Fibroblast of skin of left quadriceps (primary cell): ENCODE data around the gene TLX2.

ENCODE experiments used
- DNase-seq, 2 experiments: peaks; one replicate each; pipeline ENCODE4 v3.0.0-alpha.2; 2013; ENCODE audit warnings: low read depth in 2 of 2

TLX2 gene

DNA sequence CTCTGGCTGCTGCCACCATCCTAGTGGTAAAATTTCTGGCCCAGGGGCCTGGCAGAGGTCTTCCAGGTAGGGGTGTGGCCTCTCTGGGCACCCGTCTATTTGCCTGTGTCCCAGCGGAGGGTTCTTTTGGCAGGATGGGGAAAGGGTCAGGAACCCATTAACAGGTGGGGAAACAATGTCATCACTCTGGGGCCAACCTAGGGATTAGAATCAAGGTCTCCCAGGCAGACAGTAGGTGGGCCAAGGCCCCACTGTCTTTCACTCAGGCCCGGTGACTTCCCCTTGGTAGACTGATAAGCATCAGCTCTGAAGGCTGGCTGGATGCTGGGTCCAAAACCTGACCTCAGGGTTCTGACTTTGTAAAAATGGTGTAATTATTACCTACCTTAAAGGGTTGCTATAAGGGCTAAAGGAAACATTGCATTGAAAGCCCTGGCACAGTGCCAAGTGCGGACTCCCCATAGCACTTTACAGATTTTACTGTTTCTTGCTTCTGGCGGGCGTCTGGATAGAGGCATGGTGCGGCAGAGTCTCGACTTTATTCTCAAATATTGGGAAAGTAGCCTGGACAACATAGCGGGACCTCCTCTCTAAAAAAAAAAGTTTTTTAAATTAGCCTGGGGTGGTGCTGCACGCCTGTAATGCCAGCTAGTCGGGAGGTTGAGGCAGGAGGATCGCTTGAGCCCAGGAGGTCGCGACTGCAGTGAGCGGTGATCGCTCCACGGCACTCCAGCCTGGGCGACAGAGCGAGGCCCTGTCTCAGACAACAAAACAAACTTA is 17.1 kb upstream of the TLX2 start:
- DNase-seq = no peak

DNA sequence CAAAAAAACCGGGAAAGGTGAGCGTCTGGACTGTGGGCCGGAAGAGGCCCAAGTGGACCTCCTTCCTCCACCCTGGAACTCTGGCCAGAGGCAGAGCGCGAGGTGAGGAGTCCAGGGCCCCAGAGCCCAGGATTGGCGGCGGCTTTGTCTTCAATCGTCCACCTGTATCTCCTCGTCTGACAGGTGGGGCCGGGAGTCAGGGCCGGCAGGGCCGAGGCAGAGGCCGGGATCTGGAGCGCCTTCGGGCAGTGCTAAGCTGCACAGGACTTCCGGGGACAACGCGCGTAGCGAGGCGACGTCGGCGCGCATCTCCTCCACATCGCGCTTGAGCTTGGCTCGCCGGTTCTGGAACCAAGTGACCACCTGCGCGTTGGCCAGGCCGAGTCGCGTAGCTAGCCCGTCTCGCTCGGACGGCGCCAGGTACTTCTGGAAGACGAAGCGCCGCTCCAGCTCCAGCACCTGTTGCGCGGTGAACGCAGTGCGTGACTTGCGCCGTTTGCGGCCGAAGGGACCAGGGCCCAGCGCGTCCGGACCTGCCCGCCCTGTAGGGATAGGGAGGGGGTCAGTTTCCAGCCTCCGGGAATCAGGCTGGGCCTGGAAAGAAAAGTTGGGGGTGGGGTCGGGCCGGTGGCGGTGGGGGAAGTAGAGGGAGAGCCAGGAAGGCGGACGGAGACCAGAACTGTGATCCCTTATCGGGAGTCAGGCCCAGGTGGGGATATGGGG is 16.3 kb upstream of the TLX2 start:
- DNase-seq = no peak

DNA sequence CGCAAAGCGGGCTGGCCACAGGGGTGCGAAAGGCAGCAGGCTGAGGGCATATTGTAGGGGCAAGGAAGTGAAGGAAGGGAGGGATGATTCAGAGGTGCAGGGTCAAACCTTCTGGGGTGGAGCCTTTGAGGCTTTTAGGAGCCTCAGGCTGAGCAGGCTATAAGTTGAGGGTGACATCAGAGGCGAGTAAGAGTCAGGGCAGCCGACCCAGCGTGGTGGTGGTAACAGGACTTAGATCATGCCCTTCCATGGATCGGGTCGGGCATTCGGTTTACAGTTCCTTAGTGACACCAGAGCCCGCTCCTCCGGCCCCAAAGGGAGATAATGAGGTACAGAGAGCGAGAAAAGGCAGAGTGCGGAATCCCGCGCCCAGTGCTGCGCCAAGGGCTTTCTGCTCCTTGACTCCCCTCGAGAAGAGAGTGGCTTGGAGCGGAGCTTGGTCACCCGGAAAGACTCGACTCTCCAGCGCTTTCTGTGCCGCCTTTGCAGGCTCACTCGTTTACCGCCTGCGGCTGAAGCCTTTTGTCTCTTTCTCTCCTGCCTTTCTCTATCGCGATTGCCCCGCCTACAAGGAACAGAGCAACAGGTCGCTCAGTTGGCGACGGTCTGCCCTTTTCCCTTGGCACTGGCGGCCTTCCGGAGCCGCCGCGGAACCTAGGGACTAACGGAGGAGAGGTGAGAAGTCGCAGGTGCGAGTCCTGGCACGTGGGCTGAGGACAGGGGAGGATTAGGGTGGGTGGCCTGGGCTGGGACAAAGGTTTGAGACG is 15.6 kb upstream of the TLX2 start:
- no peak for DNase-seq

DNA sequence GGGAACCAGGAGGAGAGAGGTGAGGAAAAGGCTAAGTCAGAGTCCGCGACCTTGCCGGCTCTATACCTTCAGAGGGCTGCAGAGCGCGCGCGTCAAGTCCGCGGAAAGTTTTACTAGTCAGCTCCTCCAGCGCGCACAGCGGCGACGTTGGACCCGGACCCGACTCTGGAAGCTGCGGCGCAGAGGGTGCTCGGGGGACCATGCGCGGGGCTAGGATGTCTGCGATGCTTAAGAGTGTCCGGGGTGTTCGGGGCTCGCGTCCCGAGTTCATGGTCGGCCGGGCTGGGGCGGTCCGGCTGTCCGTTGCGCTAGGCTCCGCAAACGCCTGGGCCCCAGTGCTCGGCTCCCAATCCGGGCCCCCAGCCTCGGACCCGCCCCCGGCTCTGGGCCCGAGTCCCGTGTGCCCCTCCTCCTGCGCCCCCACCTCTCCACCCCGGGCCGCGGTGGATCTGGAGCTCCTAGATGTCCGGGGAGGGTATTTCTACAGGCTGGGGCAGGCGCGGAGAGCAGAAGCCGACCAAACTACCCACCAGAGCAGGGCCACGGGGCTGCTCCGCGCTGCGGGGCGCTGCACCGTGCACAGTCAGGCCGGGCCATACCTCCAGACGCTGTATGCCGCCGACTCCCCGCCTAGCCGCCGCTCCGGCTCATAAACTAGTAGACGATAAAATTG is 14.8 kb upstream of the TLX2 start, which contains the start of gene LBX2:
TSS of gene LBX2 (minus strand) at position 337 of the 673 bp plus-strand sequence. CDS start at position 271, 66 bp downstream.
- DNase-seq = no peak

DNA sequence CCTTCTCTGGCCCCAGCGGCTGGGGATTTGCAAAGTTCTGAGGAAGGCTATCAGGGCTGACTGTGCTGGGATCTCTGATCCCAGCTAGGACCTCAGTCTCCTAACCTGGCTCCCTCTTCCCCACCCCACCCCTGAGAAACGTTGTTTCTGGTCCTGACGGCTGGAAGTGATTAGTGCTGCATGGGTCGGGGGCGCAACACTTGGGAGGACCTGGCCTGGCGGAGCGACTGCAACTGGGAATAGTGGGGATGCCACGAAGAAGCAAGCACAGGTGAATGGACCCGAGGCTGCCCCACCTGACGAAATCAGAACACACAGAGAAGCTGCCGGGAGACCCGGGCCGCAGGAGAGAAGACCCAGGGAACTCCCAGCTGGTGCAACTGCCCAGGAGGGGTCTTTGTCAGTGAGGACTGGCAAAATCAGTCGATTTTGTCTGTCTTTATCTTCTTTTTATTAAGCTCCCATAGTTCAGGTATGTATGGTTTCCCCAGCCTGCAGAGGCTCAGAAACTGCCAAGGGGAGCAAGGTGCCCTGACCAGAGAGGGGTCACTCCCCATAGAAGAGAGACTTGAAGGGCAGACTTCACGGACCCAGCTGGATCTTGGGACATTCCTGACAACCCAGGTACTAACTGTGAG is 14.2 kb upstream of the TLX2 start:
- DNase-seq = no peak

DNA sequence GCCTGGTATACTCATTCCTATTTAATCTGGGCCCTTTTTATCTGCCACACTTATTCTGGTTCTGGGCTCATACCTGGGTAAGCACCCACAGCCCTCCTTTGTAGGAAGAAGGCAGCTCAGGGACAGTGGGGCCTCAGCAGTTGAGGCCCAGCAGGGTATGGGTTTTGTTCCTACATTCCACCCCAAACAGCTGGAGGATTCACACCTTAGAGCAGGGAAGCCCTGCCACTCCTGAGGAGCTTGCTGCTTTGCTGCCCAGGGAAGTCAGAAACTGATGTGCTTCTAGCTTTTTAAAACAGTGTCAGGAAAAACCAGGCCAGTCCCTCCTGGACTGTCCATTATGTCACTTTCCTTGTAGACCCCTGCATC is 13.7 kb upstream of the TLX2 start:
- no peak for DNase-seq

DNA sequence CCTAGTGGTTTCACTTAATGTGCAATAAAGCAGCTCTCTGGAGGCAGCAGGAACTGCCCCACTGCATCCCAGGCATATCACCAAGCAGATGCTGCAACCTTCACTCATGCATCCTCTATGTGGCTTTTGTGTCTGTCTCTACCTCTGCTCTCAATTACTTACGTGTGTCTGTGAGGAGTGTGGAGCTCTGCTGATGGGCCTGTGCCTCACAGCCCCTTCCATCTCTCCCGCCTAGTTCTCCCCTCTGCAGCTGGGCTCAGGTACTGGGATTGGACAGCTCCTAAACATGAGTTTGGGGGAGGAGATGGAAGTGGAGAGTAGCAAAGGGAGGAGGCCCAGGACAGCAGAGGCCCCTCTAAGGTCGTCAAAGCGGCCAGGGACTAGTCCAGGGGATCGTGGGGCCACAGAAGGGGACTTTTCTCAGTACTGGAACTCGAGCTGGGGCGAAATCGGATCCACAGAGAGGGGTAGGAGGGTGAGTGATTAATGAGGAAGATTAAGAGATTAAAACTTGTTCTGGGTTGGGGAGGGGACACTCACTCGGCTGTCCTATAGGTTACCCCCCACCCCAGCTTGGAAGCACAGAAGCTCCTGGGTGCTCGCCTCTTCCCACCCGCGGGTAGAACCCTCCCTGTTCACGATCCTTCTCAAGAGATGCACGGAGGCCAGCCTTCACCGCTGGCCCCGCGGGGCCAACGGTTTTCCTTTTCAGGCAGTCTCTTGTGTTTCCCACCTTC is 12.7 kb upstream of the TLX2 start:
- no peak for DNase-seq

DNA sequence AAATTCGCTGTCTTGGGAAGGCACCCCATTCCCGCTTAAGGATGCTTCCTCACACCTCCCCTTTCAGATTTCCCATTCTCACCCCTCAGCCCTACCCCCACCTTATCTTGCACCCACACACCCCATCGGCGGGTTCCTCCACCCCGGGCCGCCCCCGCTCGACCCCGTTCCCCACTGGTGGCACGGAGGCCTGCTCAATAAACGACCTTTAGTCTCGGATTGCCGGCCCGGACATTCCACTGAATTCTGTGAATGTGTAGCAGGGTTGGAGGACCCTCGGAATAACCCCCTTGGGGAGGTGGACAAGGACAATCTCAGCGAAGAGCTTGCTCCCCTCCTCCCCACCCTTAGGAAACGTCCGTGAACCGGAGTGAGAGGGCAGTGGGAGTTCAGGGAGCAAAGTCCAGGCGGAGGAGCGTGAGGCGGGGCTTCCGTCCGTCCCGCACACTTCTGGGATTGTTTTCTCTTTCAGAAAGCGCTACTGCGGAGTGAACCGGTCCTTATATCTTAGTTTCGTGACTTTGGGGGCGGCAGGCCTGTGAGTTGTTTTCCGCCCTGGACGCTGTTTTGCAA is 12.0 kb upstream of the TLX2 start:
- DNase-seq = no peak

DNA sequence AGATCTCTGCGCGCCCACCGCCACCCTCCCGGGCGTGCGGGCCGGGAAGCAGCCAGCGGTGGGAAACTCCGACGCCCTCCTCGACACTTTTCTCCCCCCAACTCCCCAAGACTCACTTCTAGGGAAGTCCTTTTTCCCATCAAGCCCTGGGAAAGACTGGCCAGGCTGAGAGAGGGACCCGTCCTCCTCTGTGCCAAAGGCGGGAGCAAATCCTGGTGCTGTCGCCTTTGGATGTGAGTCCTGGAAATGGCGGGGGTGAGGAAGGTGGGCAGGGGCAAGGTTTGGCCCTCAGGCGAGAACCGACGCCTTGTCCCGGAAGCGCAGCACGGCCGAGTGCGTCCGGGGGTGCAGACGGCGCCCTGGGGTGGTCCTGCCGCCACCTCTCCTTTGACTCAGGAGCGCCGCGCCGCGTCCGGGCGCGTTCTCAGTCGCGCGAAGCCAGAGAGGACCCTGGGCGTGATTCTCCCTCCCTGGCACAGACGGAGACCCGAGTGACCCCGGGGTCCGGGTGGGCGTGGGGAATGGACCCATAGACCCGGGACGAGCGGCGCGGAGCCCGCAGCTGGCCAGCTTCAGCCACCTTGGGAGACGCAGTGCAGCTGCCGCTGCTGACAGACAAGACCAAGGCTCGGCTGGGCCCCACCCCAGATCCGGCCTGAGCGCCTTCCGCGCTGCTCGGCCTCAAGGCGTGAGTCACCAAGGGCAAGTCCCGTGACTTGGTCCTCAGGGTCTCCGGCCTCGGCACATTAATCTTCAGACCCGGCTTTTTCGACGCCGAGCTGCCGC is 11.3 kb upstream of the TLX2 start:
- DNase-seq = peak in 1 of 2 experiments; percentile 41

DNA sequence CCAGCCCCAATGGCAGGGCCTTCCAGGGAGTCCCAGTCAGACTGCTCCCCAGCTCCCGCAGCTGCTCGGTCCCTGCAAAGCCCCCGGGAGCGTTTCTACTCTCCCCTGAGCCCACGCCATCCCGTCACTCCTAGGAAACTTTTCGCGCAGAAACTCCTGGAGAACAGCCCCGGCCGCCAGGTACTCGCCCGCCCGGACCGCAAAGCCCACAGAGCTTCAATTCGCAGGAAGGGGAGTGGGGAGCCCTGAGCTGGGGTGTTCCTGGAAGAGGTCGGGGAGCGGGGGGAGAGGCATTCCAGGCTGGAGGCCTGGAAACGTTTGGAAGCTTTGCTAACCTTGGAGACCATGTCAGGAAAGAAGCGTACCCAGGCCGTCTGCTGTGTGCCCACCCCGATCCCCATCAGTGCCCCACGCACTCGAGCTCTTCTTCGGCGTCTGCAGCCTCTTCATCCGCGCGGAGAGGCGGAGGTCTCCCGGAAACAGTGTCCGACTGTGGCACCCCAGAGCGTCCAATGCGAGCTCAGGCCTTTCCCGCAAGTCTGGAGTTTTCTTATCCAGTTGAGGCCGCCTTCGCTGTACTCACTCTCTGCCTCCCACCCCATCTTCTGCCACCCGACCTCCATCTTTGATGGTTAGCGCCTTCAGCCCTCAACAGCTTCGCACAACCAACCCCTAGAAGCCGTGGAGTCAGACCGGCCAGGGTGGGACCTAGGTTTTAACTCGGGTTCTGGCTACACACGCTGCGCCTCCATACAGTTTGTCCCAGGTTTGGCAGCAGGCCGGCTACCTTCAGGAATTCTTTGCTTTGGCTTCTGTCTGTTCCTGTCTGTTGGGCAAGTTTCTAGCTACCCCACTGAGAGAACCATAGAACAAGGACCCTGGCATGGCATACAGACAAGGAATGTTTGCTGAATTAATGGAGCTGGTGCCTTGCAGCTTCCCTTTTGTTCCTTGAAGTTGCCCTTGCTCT is 10.5 kb upstream of the TLX2 start:
- DNase-seq = no peak

DNA sequence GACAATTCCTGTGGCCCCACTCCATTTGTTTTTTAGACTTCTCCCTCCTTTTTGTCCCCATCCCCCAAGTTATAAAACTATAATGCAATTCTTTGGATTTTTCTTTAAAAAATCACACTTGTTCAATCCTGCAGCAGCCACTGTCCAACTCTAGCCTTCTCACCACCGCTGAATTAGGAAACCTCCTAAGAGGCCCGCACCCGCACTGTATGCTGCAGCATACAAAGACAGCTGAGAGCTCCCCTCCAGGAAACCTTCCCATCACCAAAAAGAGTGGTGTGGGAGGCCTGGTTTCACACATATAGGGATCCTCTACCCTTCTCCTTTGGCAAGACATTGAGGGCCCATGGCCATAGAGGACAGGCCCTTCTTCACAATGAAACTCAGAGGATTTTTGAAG is 9.7 kb upstream of the TLX2 start:
- no peak for DNase-seq

DNA sequence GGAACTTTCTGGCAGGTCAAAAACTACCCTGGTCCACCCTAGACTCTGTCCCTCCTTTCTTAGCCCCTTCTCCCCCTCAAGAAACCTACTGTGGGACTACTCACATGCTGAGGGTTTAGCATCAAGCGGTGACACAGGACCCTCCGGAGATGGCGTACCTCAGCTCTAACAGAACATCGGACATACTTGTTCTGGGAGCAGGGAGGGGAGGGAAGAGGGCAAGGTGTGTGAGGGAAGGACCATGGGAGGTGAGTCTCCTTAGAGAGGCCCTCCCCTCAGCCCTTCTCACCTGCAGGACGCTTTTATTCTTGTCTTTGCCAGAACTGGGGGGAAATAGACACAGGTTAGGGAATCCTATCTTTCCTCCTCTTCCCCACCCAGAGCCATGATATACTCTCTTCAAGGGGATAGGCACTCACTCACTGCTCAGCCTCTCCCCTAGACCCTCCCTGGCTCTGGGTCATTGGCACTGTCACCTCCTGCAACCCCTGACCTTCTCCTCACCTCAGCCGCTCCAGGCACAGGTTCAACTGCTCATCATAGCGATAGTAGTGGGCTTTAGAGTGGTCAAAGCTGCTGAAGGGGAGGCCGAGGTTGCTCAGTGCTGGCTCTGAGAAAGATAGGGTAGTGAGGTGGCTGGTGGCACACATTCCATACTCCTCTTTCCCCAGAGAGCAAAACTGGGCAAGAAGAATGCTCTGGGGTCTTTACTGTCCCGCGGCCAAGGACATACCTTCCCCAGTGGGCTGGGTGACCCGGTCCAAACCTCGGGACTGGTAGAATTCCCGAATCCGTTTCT is 8.6 kb upstream of the TLX2 start:
- no peak for DNase-seq

DNA sequence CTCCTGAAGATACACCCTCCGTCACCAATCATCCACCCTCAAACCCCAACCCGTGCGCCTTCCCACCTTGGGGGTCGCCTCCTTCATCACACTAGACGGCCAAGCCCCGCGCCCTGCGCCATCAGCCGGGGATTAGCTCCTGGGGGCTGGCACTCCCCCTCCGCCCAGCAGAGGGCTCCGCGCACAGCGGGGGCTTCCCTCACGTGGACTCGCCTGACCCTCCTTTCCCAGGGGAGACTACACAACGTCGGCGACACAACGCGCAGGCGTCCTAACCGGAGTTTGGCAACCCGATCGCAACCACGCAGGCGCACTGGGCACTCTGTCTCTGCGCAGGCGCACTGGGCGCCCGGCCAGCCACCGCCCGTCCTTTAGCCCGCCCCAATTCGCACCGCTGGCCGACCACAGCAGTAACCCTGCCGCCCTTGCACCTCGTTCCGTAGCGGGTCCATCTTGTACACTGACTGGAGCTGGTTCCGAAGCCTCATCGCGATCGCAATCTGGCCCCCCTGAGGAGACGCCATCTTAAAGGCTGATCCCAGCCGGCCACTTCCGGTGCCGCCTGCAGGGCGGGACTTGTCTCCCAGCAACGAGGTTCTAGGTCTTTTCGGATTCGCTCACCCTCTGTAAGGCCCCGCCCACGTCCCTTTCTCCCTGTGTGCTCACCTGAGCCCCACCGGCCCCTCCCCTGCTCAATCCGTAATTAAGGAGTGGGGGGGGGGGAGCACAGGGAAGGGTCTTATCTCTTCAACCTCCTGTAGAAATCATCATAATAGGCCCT is 6.9 kb upstream of the TLX2 start, which contains the start of gene PCGF1:
TSS of gene PCGF1 (minus strand) at position 551 of the 781 bp plus-strand sequence. CDS start at position 524, 27 bp downstream.
- peak; percentile 96 to 97 for DNase-seq

DNA sequence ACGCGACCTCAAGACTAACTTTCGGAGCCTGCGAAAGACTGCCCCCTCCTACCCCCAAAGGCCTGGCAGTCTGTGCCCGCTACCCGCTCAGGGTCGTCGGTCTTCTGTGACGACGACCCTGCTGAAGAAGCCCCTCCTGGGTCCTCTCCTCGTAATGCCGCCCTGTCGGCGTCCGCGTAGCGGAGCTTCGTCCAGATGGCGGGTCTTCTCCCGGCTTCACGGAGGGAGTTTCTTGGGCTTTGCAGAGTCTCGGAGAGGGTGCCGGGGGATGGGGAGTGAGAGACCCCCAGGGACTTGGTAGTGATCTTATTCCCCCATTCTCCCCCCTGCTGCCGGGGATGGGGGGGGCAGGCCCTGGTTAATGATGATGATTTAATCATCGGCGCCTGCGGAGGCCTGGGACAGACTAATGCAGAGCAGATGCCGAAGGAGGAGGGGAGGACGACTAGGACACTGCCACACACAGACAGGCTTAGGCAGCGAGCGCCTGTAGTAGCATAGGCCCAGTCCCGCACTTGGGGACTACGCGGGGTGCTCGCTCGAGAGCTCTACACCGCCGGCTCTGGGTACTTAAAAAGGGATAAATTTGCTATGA is 6.2 kb upstream of the TLX2 start:
- peak; percentile 82 for DNase-seq

DNA sequence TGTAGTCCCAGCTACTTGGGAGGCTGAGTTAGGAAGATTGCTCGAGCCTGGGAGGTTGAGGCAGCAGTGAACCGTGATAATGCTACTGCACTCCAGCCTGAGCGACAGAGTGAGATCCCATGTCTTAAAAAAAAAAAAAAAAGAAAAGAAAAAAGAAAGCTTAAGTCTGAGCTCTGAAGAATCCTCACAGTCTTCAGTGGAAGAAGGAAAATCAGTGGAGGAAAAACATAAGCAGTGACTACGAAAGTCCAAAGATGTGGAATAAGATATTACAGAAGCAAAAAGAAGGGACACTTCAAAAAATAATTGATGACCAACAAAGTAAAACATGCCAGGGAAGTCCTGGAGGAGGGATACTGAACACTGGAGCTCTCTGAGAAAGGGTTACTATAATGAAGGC is 4.0 kb upstream of the TLX2 start:
- no peak for DNase-seq
